Stimulated activated CD4-positive, alpha-beta T cell treated with anti-CD3 and anti-CD28 coated beads, TNF-alpha, amount 100 ng/mL, for 48 hours (primary cell): ENCODE data around the gene NCOA4.
"Not testable (repeated sequence)": the region's sequence is repeated elsewhere in the genome, so short reads cannot be mapped to it uniquely, and the experiment has no call there.

Source experiments
- DNase-seq, 3 donors: peaks; one replicate each; pipeline ENCODE4 v3.0.0-alpha.2; 2020; ENCODE audit warnings: low read depth in 3 of 3

Gene NCOA4

DNA sequence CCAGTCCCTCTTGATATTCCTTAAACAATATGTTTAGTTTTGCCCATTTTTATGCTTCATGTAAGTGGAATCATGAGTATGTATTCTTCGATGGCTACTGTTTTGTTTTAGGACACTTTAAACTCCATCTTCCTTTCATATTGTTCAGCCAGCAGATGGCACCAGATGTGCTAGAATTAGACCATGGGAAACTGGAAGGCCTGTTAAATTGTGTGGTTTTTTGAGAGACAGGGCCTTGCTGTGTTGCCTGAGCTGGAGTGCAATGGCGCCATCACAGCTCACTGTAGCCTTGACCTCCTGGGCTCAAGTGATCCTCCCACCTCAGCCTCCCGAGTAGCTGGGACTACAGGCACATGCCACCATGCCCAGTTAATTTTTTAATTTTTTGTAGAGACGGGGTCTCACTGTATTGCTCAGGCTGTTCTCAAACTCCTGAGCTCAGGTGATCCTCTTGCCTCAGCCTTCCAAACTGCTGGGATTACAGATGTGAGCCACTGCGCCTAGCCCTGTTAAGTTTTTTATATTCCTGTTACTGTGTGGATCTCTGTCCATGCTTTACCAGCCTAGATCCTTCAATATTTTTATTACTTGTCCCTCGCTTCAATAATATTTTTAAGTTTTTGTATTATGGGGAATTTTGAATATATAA, 46.8 kb downstream of the NCOA4 start:
- DNase-seq: peak in 1 of 3 donors; percentile 13

DNA sequence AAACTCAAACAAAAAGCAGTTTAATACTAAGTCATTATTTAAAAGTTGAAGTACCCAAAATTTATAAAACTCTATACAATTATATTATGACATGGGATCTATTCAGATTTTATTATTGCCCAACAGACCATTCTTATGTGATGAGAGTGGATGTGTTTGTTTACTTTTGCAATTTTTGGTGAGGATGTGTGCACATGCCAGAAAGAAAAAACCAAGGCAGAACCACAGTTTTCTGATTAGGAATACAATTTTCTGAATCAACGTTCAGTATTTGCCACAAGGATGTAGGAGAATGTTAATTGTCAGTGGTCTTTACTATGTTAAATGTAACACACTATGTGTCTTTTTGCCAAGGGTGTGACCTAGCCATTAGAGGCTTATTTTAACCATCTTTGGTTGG, 49.1 kb downstream of the NCOA4 start:
- DNase-seq: not testable (repeated sequence)

DNA sequence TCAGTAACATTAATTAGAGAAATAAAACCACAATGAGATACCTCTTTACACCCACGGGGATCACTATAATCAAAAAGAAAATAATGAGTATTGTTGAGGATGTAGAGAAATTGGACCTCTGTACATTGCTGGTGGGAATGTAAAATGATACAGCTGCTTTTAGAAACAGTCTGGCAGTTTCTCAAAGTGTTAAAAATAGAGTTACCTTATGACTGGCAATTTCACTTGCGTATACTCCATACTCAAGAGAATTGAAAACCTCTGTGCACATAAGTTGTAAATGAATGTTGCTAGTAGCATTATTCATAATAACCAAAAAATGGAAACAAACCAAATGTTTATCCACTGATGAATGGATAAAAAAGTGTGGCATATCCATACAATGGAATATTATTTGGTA, 51.9 kb downstream of the NCOA4 start:
- not testable (repeated sequence) for DNase-seq

DNA sequence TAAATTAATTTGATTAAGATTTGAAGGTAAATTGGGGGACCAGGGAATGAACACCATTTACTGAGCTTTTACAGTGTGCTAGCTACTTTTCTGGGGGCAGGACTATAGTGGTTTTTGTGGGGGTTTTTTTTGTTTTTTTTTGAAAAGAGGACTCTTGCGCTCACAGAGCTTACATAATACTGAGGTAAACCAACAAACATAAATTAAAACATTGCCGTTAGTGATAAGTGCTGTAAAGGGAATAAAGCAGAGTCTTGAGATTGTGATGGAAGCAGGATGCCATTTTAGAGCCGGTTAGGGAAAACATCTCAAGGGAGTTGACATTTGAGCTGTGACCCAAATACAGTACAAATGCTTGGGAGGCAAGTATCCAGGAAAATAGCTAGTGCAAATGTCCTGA, 56.4 kb downstream of the NCOA4 start:
- DNase-seq: not testable (repeated sequence)

DNA sequence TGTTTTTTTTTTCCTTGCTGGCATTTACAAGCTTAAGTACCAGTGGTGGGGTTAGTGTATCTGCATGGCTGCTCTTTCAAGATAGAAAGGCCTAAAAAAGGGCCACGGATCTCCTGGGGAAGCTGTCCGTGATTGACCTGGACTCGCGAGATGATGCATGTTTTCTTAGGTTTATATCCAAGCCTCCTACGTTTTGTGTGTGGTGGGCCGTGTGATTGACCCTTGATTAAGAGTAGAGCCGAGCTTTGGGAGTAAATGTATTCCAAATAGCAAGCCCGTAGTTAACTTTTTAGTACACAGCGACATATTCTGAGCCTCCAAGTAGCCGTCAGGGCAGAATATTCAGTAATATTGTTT, 57.6 kb downstream of the NCOA4 start:
- not testable (repeated sequence) for DNase-seq

DNA sequence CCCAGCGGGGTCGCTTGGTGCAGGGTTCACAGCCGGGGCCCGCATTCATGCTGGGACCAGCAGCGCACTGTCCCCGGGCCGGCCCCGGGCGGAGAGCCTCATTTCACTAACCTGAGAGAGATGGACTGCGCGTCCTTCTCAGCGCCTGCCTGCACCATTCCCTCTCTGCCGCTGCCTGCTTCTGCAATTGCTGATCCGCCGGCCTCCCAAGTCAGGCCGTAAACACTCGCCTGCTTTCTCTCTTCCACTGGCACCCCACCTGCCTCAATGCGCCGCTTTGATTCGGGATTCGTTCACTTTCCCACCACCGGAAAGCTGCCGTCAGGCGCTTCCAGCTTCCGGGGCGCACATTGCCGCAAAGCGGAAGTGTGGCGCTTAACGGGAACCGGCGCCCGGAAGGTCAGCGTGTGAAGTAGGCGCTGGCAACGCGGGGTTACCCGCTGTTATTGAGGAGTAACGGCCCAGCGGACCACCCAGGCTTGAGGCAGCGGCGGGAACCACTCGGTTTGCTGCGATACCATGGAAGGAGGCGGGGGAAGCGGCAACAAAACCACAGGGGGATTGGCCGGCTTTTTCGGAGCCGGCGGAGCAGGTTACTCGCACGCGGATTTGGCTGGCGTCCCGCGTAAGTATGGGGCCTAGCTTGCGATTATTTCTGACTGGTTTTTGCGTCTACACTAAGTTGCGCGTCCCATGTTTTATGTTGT, 58.2 kb downstream of the NCOA4 start, which contains the start of gene TIMM23:
TIMM23 (plus strand) TSS at position 384 of the 707 bp plus-strand sequence; CDS start at position 520, 136 bp downstream.
- DNase-seq: peak; percentile 64 to 79 (median 75)

DNA sequence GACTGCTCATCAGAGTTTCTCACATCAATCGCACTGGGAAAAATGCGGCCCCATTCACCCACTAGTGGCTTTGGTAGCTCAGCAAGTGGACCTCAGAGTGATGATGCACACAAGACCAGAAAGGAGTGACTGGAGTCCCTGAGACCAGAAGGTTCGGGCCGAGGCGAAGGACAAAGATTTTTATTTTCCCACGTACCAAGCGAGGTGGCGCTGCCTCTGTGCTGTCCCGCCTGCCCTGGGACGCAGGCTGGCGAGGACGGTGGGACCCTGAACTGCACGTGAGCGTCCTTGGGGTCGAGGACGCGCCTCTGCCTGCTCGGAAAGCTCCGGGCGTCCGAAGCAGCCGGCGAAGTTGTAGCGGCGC, 58.7 kb downstream of the NCOA4 start:
- DNase-seq: not testable (repeated sequence)

DNA sequence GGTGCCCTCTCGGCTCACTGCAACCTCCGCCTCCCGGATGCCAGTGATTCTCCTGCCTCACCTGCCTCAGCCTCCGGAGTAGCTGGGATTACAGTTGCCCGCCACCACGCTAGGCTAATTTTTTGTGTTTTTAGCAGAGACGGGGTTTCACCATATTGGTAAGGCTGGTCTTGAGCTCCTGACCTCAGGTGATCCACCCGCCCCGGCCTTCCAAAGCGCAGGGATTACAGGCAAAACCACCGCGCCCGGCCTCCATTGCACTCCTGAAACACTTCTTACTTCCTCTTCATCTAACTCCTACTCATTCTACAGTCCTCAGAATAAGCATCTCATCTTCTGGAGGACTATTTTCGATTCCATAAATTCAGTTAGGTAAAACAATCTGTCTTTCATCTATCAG, 59.4 kb downstream of the NCOA4 start:
- not testable (repeated sequence) for DNase-seq

DNA sequence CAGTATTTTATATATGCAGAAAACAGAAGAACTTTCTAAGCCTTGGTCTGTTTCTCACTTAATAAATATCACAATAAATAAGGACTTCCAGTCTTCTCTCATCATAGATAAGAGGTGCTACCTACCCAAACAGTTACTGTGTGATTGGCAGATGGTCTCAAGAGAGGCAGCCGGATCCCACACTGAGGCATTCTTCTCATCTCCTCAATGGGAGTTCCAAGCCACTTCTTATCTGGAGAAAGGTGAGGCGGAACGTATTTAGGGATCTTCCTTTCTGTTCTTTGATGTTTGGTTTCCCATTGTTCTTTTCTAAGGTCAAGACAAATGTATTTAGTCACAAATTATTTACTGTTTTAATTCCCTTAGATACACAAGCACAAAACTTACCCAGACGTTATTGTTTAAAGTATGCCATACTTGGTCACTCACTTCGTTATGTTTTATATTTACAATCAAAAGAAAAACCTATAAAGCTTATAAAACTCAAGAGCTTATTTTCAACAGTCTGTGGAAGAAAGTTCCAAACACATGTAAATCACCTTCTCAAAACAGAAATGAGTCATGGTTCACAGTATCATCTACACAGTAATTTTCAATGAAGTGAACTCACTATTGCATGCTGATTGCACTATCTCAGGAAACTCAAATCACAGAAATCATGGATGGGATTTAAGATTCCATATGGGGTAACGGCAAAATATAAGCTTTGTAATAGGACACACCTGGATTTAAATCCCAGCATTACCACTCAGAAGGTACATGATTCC, 67.6 kb downstream of the NCOA4 start:
- not testable (repeated sequence) for DNase-seq

DNA sequence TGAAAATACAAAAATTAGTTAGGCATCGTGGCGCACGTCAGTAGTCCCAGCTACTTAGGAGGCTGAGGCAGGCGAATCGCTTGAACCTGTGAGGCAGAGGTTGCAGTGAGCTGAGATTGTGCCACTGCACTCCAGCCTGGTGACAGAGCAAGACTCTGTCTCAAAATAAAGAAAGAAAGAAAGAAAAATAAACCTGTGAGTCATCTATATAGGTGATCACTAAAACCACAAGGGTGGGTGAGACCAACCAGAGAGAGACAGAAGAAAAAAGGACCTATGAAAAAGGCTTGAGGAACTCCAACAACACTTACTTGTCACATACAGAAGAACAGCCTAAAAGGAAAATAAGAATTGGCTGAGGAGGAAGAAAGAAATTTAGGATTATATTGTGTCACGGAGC, 72.5 kb downstream of the NCOA4 start:
- not testable (repeated sequence) for DNase-seq

DNA sequence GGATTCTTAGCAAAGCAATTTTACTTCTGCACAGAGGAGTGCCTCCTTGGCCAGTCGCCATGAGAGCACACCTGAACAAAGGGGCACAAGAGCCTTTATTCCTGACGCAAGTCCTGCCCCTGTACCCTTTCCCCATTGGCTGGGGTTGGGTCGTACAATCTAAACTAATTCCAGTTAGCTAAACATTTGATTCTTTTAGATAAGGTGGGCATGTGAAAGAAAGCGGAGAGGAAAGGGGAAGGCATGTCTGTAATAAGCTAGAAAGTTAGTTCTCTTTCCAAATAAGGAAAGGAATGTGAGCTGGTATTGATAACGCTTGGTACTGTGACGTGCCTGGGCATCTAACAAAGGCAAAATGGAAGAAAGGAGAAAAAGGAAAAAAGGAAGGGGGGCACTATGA, 73.8 kb downstream of the NCOA4 start:
- not testable (repeated sequence) for DNase-seq
